ENCODE data around the gene SDK2.
"Not testable (repeated sequence)": the region's sequence is repeated elsewhere in the genome, so short reads cannot be mapped to it uniquely, and the experiment has no call there.

The SDK2 gene

GRCh38 chr17:73472715-73473114 lies 171.5 kb downstream of the SDK2 start:
- not testable (repeated sequence) for DNase-seq

DNA sequence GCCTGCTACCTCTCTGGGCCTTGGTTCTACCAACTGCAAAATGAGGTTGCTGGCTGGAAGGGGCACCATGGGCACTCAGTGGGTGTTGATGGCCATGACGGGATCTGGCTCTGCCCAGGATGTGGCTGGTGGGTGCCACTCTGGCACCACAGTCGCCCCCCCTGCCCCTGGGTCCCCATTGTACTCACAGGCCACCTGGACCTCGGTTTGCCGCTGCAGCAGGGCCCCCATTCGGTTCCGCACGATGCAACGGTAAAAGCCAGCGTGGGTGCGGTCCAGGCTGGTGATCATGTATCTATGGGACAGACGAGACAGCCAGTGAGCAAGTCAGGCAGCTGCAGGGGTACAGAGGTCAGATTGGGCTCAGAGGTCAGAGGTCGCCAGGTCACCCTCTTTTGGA lies 172.3 kb downstream of the SDK2 start:
- no peak for DNase-seq

DNA sequence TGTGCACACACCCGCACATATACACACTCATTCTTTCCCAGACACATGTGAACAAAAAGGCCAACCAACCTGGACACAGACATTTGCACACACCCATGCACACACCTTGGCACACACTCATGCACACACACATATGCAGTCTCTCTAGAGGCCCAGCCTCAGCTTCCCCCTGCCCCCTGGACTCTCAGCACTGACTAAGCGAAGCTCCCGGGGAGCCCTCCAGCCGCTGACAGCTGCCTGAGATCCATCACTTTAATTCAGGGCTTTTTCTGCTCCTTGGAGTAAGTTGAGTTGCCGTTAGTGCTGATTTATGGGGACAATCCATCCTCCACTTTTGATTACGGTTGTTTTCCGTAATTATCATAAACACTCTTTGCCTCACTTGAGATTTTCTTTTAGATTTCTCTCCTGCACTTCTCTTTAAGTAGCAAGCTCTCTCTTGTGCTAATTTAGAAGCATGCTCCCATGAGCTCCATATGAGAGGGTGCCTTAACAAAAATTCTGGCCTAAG lies 173.9 kb downstream of the SDK2 start:
- no peak for DNase-seq

- DNase-seq = no peak
These were observed 174.9 kb downstream of the SDK2 start for GRCh38 chr17:73469311-73469710.

DNA sequence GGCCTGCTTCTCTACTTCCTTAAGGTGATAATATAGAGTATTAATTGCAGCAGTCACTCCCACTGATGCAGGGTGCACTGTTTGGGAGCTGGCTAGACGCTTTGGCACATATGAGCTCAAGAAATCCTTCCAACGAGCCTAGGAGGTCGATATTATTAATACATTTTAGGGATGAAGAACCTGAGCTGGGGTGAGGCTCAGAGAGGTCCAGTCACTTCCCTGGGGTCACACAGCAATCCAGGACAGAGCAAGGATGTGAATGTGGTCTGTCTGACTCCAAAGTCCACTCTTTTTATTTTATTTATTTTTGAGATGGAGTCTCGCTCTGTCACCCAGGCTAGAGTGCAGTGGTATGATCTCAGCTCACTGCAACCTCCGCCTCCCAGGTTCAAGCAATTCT lies 176.0 kb downstream of the SDK2 start:
- no peak for DNase-seq

- DNase-seq = no peak
These were observed 176.6 kb downstream of the SDK2 start for GRCh38 chr17:73467651-73468050.

DNA sequence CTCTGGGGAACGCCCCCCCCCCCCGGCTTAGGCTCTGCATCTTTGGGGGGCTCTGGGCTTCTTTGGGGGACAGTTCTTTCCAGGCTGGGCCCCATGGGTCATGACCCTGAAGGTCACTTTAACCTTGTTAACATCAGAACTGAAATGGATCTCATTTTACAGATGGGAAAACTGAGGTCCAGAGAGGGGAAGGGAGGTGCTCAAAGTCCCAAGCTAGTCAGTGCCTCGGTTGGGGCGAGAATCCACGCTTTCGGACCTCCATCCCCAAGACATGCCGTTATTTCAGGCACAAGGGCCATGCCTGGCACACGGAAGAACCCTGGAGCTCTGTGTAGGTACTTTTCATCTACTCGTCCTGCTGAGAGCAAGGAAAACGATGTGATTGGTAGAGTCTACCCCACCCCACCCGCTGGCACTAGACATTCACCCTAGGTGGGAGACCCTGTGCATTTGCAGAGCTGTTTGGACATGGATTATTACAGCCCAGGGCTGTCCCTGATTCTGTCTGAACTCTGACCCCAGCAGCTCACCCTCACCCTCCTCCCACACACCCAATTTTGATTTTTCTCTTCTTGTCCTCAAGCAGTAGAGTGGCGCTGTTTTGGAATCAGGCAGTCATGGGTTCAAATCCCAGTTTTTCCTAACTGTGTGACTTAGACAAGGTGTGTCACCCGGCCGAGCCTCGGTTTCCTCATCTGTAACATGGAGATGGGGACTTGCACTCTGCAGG lies 177.4 kb downstream of the SDK2 start:
- DNase-seq = no peak

DNA sequence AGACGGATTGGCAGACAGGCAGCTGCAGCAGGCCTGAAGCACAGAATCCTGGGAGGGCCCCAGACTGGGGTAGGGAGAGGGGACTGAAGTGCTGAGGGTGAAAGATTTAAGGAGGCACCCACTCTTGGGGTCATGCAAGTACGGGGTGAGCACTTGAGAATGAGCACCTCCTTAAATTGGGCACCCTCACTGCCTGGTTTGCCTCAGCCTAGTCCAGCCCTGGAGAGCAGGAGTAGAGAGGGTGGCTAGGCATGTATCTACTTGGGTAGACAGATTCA lies 178.4 kb downstream of the SDK2 start:
- no peak for DNase-seq

GRCh38 chr17:73465130-73465952 lies 178.9 kb downstream of the SDK2 start:
- no peak for DNase-seq

- no peak for DNase-seq
These were observed 179.8 kb downstream of the SDK2 start for GRCh38 chr17:73464447-73464846.

DNA sequence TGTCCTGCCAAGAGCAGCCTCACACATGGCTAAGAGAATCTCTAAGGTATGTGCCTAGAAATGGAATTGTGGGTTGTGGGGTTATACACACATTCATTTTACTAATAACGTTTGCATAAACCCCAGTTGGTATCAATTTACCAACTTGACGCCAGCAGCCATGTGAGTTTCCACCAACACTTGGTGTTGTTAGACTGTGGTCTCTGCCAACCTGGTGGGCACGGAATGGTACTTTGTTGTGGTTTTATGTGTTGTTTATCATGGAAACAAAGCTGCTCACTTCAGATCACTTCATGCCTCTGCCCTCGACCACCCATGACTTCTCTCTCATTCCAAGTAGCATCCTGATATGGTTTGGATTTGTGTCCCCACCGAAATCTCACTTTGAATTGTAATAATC lies 180.4 kb downstream of the SDK2 start:
- no peak for DNase-seq

GRCh38 chr17:73462823-73463222 lies 181.4 kb downstream of the SDK2 start:
- DNase-seq = no peak

- no peak for DNase-seq
These were observed 184.3 kb downstream of the SDK2 start for GRCh38 chr17:73459980-73460379.

DNA sequence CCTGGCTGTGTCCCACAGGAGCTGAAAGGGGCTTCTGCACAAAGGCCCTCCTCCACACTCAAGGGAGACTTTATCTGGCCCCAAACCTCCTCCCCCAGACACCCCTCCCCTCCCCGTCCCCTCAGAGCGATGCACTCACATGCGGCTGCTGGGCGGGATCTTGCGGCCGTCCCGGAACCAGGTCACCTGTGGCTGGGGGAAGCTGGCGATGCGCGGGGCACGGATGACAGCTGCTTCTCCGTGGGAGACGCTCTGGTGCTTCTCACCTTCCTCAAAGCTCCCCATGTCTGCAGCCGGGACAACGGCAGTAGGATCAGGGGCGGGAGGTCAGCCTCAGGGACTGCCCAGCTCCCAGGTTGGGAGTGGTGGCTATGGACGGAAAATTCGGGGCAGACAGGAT lies 188.5 kb downstream of the SDK2 start:
- no peak for DNase-seq

DNA sequence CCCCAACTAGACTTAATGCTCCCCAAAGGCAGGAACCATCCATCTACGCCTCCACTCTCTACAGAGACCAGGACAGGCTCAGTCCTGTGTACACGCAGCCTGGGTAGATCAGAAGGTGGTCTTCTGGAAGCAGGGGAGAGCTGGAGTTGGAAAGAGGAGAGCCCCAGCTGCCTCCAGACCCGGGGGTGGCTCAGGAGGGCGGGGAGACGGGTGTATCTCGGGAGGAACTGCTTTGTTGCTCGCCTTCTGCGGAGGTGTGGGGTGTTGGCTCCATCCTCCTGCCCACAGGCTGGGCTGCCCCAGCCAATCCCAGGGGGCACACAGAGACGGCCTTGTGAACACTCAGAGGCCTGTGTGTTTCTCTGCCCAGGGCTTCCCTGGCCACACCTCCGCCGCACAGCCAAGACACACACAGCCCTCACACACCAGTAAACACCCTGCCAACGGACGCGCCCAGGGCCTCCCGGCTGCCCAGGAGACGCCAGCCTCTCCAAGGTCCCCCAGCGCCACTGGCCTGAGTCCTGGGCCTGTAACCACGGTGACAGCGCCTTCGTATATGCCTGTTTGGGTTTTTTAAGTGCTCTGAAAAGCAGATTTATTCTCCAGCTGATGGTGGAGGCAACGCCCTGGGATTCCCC lies 189.1 kb downstream of the SDK2 start:
- DNase-seq = no peak

- DNase-seq = not testable (repeated sequence)
These were observed 190.8 kb downstream of the SDK2 start for GRCh38 chr17:73453494-73453893.

DNA sequence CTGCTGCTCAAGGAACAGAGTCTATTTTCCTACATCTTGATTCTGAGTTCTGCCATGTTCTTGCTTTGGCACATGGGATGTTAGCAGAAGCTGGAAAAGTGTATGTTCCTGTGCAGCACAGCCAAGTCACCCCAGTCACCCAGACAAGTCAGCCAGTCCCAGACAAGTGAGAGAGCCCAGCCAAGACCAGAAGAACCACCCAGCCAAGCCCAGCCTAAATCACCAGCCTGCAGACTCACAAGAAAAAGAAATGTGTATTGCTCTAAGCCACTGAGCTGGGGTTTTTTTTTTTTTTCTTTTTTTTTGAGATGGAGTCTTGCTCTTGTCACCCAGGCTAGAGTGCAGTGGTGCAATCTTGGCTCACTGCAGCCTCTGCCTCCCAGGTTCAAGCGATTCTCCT lies 191.2 kb downstream of the SDK2 start:
- DNase-seq = no peak

GRCh38 chr17:73452009-73452408 lies 192.2 kb downstream of the SDK2 start:
- no peak for DNase-seq

DNA sequence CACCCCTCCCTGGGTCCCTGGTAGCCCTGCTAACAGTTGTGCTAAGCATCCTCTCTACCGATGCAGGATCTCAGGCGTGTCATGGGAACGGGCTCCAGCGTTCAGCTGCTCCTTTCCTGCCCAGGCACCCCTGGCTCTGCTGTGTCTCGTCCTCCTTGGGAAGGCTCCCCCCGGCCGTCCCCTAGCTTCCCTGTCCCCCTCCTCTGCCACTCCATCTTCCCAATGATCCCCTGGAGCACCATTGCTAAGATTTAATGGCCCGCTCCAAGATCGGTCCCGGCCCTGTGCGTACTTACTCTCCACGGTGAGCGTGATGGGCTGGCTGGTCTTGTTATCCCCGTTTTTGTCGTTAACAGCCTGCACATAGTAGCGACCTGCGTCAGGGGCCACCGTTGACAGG lies 196.9 kb downstream of the SDK2 start:
- DNase-seq = no peak

GRCh38 chr17:73446617-73447016 lies 197.6 kb downstream of the SDK2 start:
- no peak for DNase-seq

GRCh38 chr17:73445466-73445865 lies 198.8 kb downstream of the SDK2 start:
- no peak for DNase-seq

DNA sequence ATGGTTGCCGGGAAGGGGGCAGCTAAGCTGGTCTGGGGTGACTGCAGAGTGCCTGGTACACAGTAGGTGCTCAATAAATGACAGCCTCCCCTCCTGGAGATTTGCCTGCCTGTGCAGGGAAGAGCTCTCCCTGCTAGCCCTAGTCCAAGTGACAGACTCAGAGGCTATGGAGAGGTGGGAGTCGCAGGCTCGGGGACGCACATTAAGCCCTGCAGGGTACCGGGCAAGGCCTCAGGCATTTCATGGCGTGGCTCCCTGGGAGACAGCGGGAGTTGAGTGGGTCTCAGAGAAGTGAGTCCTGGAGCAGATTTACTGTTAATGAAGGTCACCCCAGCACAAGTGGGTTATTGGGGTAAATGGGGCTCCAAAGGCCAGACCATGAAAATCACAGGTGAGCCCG lies 200.2 kb downstream of the SDK2 start:
- no peak for DNase-seq

GRCh38 chr17:73439597-73439996 lies 204.6 kb downstream of the SDK2 start:
- DNase-seq = no peak

DNA sequence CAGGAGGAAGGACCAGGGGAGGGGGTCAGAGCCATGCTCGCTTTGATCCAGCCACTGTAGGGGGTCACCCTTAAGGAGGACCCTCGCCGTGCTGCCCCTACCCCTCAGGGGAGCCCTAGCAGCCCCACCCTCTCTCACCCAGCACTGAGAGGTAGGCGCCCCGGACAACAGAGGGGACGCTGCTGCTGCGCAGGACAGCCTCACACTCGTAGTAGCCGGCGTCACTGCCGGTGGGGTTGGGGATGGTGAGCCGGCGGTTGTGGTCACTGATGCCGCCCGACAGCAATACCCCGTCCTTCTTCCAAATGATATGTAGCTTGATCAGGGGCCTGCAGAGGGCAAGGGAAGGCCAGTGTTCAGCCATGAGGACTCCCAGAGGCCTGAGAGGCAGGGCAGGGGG lies 206.4 kb downstream of the SDK2 start:
- no peak for DNase-seq
